Measurements from ENCODE around the gene TDRD5.
"Not testable (repeated sequence)": the region's sequence is repeated elsewhere in the genome, so short reads cannot be mapped to it uniquely, and the experiment has no call there.

Gene TDRD5

GRCh38 chr1:179661018-179661417, 69.4 kb downstream of the TDRD5 start:
- no peak for TF ChIP-seq CTCF (IDR thresholded peaks at IDR 0.05; ENCODE audit: control insufficient read depth, insufficient read depth, low read depth, low read length, missing control alignments)
- no peak for DNase-seq (ENCODE audit: low read depth)
- H3K4me3 ChIP-seq (ENCODE audit: control insufficient read depth, low read depth, low read length): no peak overlapping the region

GRCh38 chr1:179663810-179664209, 72.2 kb downstream of the TDRD5 start:
- no peak for TF ChIP-seq CTCF (IDR thresholded peaks at IDR 0.05; ENCODE audit: control insufficient read depth, insufficient read depth, low read depth, low read length, missing control alignments)
- H3K4me3 ChIP-seq (ENCODE audit: control insufficient read depth, low read depth, low read length): no peak overlapping the region
- DNase-seq (ENCODE audit: low read depth): no peak

- no peak overlapping the region for H3K4me3 ChIP-seq (ENCODE audit: control insufficient read depth, low read depth, low read length)
- TF ChIP-seq CTCF (IDR thresholded peaks at IDR 0.05; ENCODE audit: control insufficient read depth, insufficient read depth, low read depth, low read length, missing control alignments): no peak
- no peak for DNase-seq (ENCODE audit: low read depth)
Observed at GRCh38 chr1:179677882-179678281, 86.2 kb downstream of the TDRD5 start.

GRCh38 chr1:179694530-179694929, 102.9 kb downstream of the TDRD5 start:
- not testable (repeated sequence) for DNase-seq (ENCODE audit: low read depth); H3K4me3 ChIP-seq (ENCODE audit: control insufficient read depth, low read depth, low read length)

- TF ChIP-seq CTCF (IDR thresholded peaks at IDR 0.05; ENCODE audit: control insufficient read depth, insufficient read depth, low read depth, low read length, missing control alignments): no peak
- no peak overlapping the region for H3K4me3 ChIP-seq (ENCODE audit: control insufficient read depth, low read depth, low read length)
- DNase-seq (ENCODE audit: low read depth): no peak
Observed at GRCh38 chr1:179702946-179703539, 111.4 kb downstream of the TDRD5 start.

- no peak overlapping the region for H3K4me3 ChIP-seq (ENCODE audit: control insufficient read depth, low read depth, low read length)
- TF ChIP-seq CTCF (IDR thresholded peaks at IDR 0.05; ENCODE audit: control insufficient read depth, insufficient read depth, low read depth, low read length, missing control alignments): peak; percentile 75
- peak; percentile 23 for DNase-seq (ENCODE audit: low read depth)
Observed at GRCh38 chr1:179706339-179706941, 114.8 kb downstream of the TDRD5 start.

GRCh38 chr1:179707406-179707805, 115.8 kb downstream of the TDRD5 start:
- DNase-seq (ENCODE audit: low read depth): no peak
- no peak for TF ChIP-seq CTCF (IDR thresholded peaks at IDR 0.05; ENCODE audit: control insufficient read depth, insufficient read depth, low read depth, low read length, missing control alignments)
- H3K4me3 ChIP-seq (ENCODE audit: control insufficient read depth, low read depth, low read length): no peak overlapping the region
